Breast epithelium (tissue), 4 donors: ENCODE measurements around the gene CCT2. TPM values are rescaled to one million over a fixed set of nuclear protein-coding genes. Genes with fewer than 3 reads are reported as not detected.

Source experiments
- DNase-seq, 2 donors: peaks; one replicate each; pipeline ENCODE4 v3.0.0-alpha.2; 2019; ENCODE audit warnings: low spot score in 2 of 2
- H3K27ac ChIP-seq, 2 donors: fragments of 200-600 bp; sonication (generic) in 1 of 2; one replicate each; pipeline ENCODE4 v1.5.1; 2016 to 2019; ENCODE audit warnings: mild to moderate bottlenecking in 1 of 2
- H3K27me3 ChIP-seq, 2 donors: fragments of 200-600 bp; sonication (generic) in 1 of 2; one replicate each; pipeline versions ENCODE4 v1.5.1 to v1.6.0; 2017 to 2019; ENCODE audit warnings: control low read depth in 1 of 2, mild to moderate bottlenecking in 1 of 2
- H3K36me3 ChIP-seq: fragments of 200-600 bp; one replicate; pipeline ENCODE4 v1.5.1; 2019
- H3K4me1 ChIP-seq, 2 donors: fragments of 200-600 bp; sonication (generic); one replicate each; pipeline ENCODE4 v1.5.1; 2016 to 2019; ENCODE audit warnings: control low read depth in 1 of 2
- H3K4me3 ChIP-seq, 3 donors: fragments of 200-600 bp; sonication (generic); 1 replicate in 2 of 3; 2 replicates in 1 of 3; pipeline ENCODE4 v1.5.1; 2016 to 2019; ENCODE audit warnings: mild to moderate bottlenecking in 3 of 3, moderate library complexity in 2 of 3
- H3K9me3 ChIP-seq, 2 donors: fragments of 200-600 bp; sonication (generic) in 1 of 2; one replicate each; pipeline ENCODE4 v1.5.1; 2016 to 2019; ENCODE audit warnings: control low read depth in 1 of 2
- CTCF ChIP-seq, 3 donors: fragments of 450-650 bp; IDR thresholded peaks; one replicate each; pipeline ENCODE4 v1.5.1; 2016 to 2017; ENCODE audit warnings: antibody characterized with exemption in 3 of 3, mild to moderate bottlenecking in 3 of 3, moderate library complexity in 3 of 3
- POLR2A ChIP-seq: fragments of 450-650 bp; IDR thresholded peaks from one replicate; pipeline ENCODE4 v1.6.1; 2016; ENCODE audit warnings: antibody characterized with exemption, mild to moderate bottlenecking, moderate library complexity
- POLR2AphosphoS5 ChIP-seq, 3 donors: sonication (generic); formaldehyde crosslinking; IDR thresholded peaks; one replicate each; pipeline ENCODE4 v1.6.1; 2017; ENCODE audit warnings: antibody characterized with exemption in 3 of 3
- intact Hi-C: fragments of 100-400 bp; cut with DNase I; formaldehyde crosslinking; loops from one replicate; pipeline ENCODE4 v1.15.1; 2023; ENCODE audit warnings: low total_unique reads
- total RNA-seq, 3 donors: library from RNA; depleted of rRNA; stranded (reverse); fragments of >200 nt; gene quantifications; one replicate each; pipeline ENCODE4 v1.1.0, GENCODE V29; 2016

Gene CCT2
- total RNA-seq, 3 donors from 2014 or later = 80.2 to 126 (median 123) TPM

- Histone ChIP-seq H3K27me3 (no peaks in the 10 kb centered on the region), H3K4me1 (no peaks in the 10 kb centered on the region), H3K27ac (no peak overlapping the region), H3K4me3 (no peak overlapping the region), H3K9me3 (no peaks in the 10 kb centered on the region), H3K36me3 (no peaks in the 10 kb centered on the region)
- TF ChIP-seq POLR2AphosphoS5 (IDR thresholded peaks at IDR 0.05) = no peak
- no peak for TF ChIP-seq POLR2A
- TF ChIP-seq CTCF (IDR thresholded peaks at IDR 0.05) = no peak
- DNase-seq = no peak
- intact Hi-C loops = no loop called here
Measured at GRCh38 chr12:69613351-69613750, 28.1 kb downstream of the CCT2 start.

GRCh38 chr12:69616025-69616424, 30.8 kb downstream of the CCT2 start:
- Histone ChIP-seq H3K36me3 (no peaks in the 10 kb centered on the region), H3K27ac (no peak overlapping the region), H3K4me1 (no peaks in the 10 kb centered on the region), H3K27me3 (no peaks in the 10 kb centered on the region), H3K9me3 (no peaks in the 10 kb centered on the region), H3K4me3 (no peak overlapping the region)
- TF ChIP-seq POLR2AphosphoS5 (IDR thresholded peaks at IDR 0.05) = no peak
- TF ChIP-seq POLR2A = no peak
- TF ChIP-seq CTCF (IDR thresholded peaks at IDR 0.05) = no peak
- intact Hi-C loops = no loop called here
- DNase-seq = no peak

GRCh38 chr12:69619050-69619449, 33.8 kb downstream of the CCT2 start:
- Histone ChIP-seq H3K27ac (no peak overlapping the region), H3K9me3 (no peaks in the 10 kb centered on the region), H3K27me3 (no peaks in the 10 kb centered on the region), H3K36me3 (no peaks in the 10 kb centered on the region), H3K4me3 (no peak overlapping the region), H3K4me1 (no peaks in the 10 kb centered on the region)
- TF ChIP-seq CTCF (IDR thresholded peaks at IDR 0.05) = no peak
- intact Hi-C loops = no loop called here
- DNase-seq = no peak

GRCh38 chr12:69620077-69620476, 34.8 kb downstream of the CCT2 start:
- TF ChIP-seq POLR2A = no peak
- no peak for TF ChIP-seq POLR2AphosphoS5 (IDR thresholded peaks at IDR 0.05)
- TF ChIP-seq CTCF (IDR thresholded peaks at IDR 0.05) = no peak
- Histone ChIP-seq H3K27me3 (no peaks in the 10 kb centered on the region), H3K4me1 (no peaks in the 10 kb centered on the region), H3K27ac (no peak overlapping the region), H3K36me3 (no peaks in the 10 kb centered on the region), H3K9me3 (no peaks in the 10 kb centered on the region), H3K4me3 (no peak overlapping the region)
- intact Hi-C loops = no loop called here
- DNase-seq = no peak

GRCh38 chr12:69620921-69621320, 35.7 kb downstream of the CCT2 start:
- no peaks in the 10 kb centered on the region for H3K4me1 ChIP-seq
- H3K27me3 ChIP-seq = no peaks in the 10 kb centered on the region
- H3K27ac ChIP-seq = no peak overlapping the region
- intact Hi-C loops = no loop called here
- no peak for TF ChIP-seq POLR2AphosphoS5 (IDR thresholded peaks at IDR 0.05)
- no peak for TF ChIP-seq CTCF (IDR thresholded peaks at IDR 0.05)
- TF ChIP-seq POLR2A = no peak
- no peaks in the 10 kb centered on the region for H3K9me3 ChIP-seq
- DNase-seq = no peak
- no peak overlapping the region for H3K4me3 ChIP-seq
- no peaks in the 10 kb centered on the region for H3K36me3 ChIP-seq
